MM.1S (cell line): Measurements from ENCODE around the gene UGT8.

Experiments used
- CTCF ChIP-seq: fragments of 300-600 bp; sonication (generic); IDR thresholded peaks from 2 replicates; pipeline ENCODE4 v1.5.1; 2016; ENCODE audit warnings: antibody characterized with exemption, low read length, mixed read lengths
- EZH2 ChIP-seq: fragments of 300-600 bp; sonication (generic); optimal IDR thresholded peaks from 2 replicates; pipeline ENCODE3; 2017; ENCODE audit warnings: low read depth, mild to moderate bottlenecking, antibody characterized with exemption, low read length, mixed read lengths
- EZH2phosphoT487 ChIP-seq: fragments of 300-600 bp; sonication (generic); IDR thresholded peaks from 2 replicates; pipeline ENCODE4 v1.6.1; 2018; ENCODE audit warnings: antibody characterized with exemption, low read length

- no peak for TF ChIP-seq CTCF
- no peak for TF ChIP-seq EZH2
- TF ChIP-seq EZH2phosphoT487: no peak
These were observed 55.1 kb downstream of the UGT8 start for GRCh38 chr4:114653675-114654074.
